RPMI8226 (cell line): ENCODE results near the gene MARCO.
"Not testable (repeated sequence)": the region's sequence is repeated elsewhere in the genome, so short reads cannot be mapped to it uniquely, and the experiment has no call there.

Experiments
- DNase-seq: peaks from one replicate; pipeline ENCODE4 v3.0.0-alpha.2; 2015

MARCO gene

DNA sequence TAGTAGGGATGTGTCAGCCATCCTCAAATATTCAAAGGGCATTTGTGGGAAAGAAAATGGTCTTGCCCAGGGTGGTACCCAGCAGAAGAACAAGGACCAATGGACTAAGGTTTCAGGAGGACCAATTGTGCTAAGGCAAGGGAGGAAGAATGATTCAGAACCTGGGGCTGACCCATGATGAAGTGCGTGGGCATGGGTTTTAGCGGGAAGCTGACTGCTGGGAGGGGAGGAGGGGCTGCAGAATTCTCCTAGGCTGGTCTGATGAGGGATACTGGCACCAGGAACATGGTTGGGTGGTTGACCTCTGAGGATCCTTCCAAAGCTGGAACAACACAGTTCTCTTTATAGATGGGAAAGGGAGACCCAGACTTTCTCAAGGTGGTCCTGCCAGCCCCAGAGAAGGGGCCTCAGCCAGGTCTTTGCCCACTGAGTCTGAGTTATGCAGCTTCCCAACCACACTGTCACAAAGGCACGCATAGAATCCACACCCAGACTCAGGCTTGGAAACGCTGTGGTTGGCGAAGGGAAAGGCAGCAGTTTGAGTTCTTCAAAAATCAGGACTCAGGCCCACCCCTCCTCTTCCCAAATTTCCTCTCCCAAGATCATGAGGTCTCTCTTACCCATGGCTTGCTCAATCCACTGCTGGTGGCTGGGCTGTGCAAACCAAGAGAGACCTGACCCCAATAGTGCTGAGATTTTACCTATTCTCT, 37.3 kb downstream of the MARCO start:
- no peak for DNase-seq

DNA sequence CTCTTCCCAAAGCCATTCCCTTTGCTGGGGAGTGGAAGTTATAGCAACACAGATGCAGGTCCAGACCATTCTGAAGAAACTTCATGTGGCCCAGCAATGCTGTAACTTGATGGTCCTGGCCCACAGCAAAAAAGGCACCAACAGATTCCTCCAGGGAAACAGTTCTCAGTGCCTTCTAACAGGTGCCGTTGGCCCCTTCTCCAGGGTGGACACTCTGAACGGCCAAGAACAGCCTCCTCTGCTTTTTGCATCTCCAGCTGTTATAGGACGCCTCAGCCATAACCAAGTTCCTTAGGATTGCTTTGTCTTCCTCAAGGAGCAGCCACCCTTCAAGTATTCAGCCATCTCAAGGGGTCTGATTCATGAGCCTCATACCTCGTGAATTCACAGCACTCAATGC, 38.0 kb downstream of the MARCO start:
- no peak for DNase-seq

DNA sequence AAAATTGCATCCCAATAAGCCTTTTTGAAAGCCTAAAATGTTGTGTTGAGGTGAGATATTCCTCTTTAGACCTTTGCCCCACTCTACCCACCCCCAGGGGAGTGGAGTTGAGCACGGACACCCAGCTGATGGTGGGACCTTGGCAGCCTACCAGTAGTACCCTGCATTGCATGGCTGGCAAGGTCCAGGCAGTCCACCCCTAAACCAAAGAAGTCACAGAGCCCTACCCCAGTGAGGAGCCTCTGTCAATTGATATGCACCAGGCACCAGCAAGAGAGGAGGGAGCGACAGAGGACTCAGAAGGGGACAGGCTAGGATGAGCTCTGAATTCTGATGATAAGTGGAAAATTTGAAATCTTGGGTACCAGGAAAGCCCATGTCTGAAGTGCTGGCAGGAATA, 38.6 kb downstream of the MARCO start:
- DNase-seq, result no peak

DNA sequence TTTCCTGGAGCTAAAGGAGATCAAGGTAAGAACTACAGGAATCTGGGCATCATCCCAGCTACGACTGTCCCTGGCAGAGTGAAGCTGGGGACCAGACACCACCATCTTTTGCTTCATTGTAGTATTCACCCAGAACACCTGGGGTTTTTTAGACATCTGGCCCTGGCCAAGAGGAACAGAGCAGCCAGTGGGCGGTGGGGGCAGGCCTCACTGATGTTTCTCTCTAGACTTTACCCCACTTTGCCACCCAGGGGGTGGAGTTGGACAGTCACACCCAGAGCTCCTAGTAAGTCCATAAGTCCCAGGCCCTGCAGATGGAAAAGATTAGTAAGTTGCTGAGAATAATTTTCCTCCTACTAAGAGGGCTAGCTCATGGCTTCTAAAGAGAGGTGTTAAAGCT, 39.6 kb downstream of the MARCO start:
- no peak for DNase-seq

DNA sequence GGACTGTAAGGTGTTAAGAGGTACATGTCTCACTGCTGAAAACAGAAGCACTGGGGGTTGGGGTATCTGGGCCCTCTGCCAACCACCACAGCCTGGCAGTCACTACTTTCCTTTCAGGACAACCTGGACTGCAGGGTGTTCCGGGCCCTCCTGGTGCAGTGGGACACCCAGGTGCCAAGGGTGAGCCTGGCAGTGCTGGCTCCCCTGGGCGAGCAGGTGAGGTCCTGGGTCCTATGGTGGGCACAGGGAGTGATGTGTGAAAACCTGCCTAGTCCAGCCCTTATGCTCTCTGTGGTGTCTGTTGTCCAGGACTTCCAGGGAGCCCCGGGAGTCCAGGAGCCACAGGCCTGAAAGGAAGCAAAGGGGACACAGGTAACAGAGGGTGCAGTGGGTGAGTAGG, 40.0 kb downstream of the MARCO start:
- DNase-seq, result no peak

DNA sequence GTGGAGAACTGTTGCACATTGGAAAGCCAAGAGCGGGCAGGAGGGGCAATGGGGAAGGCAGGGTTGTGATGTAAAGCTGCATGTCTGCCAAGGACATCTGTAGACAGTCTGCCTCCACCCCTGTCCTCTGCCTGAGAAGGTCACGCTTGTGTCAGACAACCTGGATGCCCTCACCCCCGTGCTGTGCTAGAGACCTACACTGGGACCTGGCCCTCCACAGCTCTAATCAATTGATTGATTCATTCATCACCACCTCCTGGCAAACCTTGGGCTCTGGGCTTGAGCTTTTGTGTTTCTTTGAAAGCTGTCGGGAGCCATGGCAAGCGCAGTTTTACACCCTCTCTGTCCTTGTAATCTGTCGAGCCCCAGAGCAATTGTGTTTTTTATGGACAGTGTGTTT, 41.1 kb downstream of the MARCO start:
- DNase-seq, result no peak

DNA sequence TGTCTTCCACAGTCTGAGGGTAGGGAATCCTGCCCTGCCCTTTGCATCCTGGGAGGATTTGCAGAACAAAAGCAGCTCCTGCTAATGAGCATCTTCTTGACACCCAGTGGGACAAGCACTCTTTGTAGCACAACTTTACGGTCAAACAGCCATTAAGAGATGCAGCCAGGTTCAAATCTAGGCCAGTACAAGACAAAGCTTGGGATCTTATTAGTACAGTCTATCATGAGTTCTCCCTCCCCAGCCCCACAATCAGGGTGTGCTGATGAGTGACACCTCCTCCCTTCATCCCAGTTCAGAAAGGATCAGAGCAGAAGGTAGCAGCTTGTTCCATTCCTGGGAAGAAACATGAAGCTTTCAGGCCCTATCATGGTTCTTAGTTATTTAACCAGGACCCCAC, 41.9 kb downstream of the MARCO start:
- no peak for DNase-seq

DNA sequence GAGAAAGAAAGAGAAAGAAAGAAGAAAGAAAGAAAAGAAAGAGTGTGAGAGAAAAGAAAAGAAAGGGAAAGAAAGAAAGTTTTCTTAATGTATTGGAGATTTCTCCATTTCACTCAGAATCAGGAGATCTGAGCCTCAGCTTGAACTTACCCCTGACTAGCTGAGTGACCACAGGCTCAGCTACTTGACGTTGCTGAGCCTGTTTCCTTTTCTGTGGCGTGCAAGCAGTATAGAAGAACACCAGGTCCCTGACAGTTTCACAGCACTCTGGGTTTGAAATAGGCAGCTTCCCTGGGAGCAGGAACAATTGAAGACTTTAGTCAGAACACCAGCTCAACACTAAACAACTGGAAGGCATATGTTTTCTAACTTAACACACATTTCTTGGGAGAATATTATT, 44.7 kb downstream of the MARCO start:
- no peak for DNase-seq

DNA sequence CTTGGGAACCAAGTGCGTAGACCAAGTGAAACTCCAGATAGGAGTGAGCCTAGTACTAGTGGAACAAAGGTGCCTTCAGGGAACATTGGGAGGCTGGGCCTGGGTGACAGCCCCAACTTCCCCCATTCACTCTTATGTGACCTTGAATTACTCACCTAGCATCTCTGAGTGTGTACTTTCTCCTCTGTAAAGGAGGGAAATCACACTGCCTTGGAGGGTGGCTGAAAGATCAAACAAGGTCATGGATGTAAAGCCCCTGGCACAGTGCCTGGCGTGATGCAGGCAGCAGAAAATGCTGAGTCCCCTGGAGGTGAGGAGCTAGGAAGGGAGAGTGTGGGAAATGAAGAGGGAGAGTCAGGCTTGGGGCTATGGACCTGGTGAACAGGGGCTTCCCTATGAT, 45.9 kb downstream of the MARCO start:
- DNase-seq, result no peak

DNA sequence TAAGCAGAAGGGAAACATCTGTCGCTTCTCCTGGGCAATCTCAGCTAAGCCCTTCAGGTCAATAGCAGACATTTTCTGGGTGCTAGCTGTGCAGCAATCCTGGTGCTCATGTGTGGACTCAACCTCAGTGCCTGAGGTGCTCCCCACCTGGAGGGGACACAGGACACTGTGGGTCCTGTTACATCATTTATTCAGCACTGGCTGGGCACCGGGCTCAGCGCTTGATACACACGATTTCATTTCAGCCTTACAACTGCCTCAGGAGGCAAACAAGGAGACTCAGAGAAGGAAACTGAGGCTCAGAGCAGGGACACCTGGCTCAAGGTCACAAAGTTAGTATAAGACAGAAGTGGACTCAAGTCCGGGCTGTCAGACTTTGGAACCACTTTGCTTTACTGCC, 46.7 kb downstream of the MARCO start:
- no peak for DNase-seq

DNA sequence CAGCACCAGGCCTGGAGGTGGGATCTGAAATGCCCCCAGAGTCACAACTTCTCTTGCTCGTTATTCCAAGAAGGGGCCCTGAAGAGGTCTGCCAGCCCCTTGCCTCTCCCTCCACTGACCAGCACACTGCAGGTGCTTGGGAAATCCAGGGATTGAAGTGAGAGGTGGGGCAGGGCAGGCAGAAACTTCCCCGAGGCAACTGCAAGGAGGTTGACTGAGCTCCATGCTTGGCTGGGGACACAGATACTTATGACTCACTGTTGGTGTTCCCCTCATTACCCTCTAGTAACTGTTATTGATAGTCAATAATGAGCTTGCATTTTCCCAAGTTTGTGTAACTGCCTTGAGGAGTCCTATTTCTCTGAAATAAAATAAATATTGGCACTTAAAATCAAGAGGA, 47.5 kb downstream of the MARCO start:
- DNase-seq, result no peak

DNA sequence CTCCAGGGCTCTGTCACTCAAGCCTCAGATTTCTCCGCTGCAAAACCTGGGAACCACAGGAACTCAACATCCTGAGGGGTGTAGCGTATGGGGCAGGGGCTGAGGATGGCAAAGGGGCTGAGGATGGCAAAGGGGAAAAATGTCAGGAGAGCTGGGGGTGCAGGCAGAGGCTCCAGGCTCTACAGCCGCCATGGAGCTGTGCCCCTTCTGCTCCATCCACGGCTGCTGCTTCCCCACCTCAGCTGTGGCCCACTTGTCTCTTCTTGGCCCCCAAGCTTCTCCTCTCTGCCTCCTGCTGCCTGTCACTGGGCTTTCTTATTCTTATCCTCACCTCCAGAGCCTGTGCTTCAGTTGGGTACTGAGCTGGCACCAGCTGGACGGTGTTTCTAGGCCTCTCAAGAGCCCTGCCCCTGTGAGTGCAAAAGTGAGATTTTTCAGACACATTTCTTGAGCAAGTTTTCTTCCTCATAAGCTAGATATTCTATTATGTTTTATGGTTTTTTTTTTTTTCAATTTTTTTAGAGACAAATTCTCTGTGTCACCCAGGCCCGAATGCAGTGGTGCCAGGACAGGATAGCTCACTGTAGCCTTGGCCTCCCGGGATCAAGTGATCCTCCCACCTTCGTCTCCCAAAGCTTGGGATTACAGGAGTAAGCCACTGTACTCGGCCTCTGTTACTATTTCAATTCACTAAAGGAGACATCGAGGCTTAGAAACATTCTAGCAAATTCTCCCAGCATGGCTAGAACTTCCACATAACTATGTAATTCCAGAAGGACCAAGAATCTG, 49.0 kb downstream of the MARCO start:
- no peak for DNase-seq

DNA sequence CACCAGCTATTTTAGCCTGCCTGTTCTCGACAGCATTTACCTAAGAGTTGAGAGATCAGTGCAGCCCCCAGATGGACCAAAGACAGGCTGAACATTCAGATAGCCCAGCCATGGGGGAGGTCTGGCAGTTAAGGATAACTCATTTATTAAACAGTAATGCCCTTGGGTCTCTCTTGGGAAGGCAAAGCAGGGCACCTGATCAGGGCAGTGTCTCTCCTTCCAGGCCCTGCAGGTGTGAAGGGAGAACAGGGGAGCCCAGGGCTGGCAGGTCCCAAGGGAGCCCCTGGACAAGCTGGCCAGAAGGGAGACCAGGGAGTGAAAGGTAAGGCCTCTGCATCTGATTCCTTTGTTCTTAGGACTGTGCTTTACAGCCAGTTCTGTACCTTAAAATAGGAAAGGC, 49.6 kb downstream of the MARCO start:
- no peak for DNase-seq

DNA sequence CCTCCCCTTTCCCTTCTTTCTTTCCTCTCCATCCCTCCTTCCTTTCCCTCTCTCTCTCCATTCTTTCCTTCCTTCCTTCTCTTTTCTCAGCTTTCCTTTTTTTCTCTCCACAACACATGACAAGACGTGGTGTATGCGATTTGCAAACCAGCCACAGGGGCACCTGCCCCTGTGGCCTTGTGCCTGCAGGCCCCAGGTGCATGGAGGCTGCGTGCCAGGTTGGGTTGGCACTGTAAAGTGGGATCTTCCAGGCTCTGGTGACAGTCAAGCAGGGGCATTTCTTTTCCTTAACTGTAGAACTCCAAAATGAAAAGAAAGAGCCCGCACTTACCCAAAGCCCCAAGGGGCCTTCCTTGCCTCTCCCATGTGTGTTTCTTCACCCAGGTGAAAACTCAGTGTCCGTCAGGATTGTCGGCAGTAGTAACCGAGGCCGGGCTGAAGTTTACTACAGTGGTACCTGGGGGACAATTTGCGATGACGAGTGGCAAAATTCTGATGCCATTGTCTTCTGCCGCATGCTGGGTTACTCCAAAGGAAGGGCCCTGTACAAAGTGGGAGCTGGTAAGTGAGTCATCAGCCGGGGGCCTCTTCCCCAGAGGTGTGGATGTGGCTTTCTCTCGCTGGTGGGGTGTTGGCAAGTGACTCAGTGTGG, 50.9 kb downstream of the MARCO start:
- no peak for DNase-seq

DNA sequence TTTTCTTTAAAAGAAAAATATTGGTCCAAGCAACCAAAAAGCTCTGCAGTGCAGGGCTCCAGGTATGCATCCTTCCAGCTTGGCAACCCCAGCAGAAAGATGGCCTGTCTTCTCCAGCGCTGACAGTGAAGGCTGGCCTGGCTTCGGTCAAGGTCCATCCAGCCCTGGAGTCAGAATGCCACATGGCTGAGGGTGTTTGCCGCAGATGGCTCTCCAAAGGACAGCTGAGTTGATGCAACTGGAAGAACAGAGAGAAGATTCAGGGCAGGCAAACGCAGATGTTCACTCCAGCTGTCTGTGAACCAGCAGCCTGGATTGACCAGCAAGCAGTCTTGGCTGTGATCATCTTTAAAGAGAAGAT, 51.4 kb downstream of the MARCO start:
- no peak for DNase-seq

DNA sequence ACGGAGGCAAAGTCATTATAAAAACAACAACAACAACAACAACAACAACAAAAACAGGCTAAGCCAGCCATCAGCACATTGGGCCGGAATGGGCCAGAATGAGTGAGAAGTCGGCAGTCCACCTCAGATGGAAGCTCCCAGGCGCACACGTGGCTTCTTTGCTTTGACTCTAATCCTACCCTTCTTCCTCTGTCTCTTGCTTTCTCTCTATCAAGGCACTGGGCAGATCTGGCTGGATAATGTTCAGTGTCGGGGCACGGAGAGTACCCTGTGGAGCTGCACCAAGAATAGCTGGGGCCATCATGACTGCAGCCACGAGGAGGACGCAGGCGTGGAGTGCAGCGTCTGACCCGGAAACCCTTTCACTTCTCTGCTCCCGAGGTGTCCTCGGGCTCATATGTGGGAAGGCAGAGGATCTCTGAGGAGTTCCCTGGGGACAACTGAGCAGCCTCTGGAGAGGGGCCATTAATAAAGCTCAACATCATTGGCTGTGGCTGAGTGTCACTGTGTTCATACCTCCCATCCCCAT, 52.2 kb downstream of the MARCO start:
- DNase-seq, result no peak

DNA sequence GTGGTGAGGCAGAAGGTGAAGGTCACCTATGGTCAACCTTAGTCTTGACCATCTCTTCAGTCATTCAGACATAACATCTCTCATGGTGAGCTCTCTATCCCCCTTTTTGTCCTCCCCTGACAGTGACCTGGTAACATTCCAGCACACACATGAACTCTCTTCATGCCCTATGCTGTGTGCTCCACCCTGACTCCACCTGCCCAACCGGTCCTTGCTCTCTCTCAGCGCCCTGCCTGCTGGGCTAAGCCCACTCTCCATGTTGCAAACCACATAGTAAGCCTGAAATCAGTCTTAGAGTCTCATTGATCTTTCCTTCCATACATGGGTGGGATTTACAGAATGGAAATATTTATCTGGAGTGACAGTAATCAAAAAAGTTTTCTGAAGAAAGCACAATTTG, 52.8 kb downstream of the MARCO start:
- no peak for DNase-seq

DNA sequence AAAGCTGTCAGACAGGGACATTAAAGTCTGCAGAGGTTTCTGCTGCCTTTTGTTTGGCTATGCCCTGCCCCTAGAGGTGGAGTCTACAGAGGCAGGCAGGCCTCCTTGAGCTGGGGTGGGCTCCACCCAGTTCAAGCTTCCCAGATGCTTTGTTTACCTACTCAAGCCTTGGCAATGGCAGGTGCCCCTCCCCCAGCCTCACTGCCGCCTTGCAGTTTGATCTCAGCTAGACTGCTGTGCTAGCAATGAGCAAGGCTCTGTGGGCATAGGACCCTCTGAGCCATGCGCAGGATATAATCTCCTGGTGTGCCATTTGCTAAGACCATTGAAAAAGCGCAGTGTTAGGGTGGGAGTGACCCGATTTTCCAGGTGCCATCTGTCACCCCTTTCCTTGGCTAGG, 61.9 kb downstream of the MARCO start:
- not testable (repeated sequence) for DNase-seq

DNA sequence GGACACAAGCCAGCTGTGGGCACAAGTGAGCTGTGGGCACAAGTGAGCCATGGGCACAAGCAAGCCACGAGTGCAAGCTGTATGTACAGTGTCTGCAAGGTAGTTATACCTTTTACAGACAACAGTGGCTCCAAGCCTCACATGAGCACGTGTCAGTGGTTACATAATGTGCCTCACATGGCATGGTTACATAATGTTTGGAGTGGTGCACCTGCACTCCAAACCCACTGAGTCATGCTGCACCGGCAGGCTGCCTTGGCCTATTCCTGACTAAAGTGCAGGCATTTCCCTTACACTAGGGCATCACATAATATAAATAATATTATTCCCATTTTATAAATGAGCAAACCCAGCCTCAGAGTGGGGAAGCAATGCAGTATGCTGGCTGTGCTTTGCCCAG, 62.6 kb downstream of the MARCO start:
- DNase-seq, result no peak

DNA sequence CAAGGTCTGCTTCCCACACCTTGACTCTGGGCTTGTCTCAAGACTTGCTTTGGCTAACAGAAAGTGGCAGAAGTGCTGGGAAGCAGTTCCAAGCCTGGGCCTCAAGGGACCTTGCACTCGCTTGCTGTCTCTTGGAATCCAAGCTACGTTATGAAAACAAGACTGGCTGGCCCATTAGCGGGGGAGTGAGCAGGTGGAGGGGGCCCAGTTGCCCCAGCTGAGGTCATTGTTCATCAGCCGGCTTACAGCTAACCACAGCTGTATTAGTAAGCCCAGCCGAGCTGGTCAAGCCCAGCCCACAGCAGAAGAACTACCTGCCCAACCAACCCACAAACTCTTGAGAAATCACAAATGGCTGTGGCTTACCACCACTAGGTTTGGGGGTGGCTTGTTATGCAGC, 63.1 kb downstream of the MARCO start:
- DNase-seq, result no peak

DNA sequence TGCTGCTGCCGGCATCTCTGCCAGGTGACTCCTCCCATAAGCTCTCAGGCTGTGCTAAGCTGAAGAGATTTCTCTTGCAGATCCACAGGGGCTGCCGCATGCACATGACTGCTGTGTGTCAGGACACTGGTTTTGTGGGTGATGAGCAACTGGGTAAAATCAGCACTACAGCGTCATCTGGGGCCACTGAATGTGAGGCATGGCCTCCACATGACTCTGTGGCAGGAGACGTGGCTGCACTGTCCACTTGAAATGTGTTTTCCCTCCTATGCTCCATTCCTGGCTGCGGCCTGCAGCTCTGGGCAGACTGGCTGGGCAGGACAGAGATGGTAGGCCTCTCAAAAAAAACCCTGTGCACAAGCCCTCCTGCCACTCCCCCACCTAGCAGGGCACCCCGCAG, 63.6 kb downstream of the MARCO start:
- DNase-seq, result no peak

DNA sequence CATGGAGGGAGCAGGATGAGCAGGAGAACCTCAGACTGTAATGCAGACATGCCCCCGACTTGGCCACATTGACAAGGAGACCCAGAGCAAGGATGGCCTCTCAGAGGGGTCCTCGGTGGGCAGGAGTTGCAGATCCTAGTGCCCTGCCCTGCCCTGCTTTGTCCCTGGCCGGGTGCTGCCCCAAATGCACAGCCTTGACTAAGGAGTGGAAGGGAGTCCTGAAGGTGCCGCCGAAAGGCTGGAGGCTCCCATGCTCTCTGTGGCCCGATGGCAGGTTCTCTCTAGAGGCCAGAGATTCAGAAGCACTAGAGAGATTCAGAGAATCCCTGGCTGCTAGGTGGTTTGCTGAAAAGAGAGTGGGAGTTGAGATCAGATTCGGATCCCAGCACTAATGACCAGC, 64.4 kb downstream of the MARCO start:
- no peak for DNase-seq

DNA sequence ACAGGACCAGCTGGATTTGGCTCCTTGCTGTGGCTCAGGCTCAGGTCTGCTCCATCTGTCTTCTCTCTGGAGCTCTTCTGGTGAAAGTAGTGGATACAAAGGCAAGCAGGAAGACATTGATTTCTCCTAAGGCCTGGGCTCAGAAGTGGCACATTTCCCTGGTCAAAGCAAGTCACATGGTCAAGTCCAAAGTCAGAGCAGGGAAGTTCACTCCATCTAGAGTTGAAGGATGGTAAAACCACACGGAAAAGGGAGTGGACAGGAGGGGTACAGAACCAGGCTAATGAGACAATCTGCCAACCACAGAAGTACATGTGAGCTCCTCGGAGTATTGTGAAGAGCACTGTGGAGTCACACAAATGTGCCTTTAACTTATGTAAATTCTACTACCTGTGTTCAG, 66.1 kb downstream of the MARCO start:
- DNase-seq, result no peak

DNA sequence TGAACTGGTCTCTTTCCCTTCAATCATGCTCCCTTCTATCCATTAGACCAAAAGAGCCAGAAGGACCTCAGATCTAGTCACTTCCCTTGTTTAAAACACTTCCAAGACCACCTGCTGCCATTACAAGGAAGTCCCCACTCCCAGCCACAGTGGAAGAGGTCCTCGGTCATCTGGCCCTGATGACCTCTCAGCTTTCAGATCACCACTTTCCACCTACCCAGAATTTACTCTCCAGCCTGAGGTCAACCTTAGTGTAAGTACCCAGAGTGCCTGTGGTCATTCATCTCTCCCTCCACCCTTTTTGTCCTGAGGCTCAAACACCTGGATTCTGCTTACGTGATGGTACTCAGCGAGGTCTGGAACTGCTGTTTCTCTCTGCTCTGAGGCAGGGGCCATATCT, 67.1 kb downstream of the MARCO start:
- DNase-seq, result no peak
